NCI-H2107 treated with DMSO at 0.1 percent for 48 hours (cell line): ENCODE measurements around the gene OTULIN.
A peak's percentile ranks its signal among the peaks of the same experiment; 100 is the strongest.

Source experiments
- DNase-seq: peaks from one replicate; lab custom pipeline; 2025; ENCODE audit not compliant: unreplicated experiment; lab: John Stamatoyannopoulos, UW

The OTULIN gene

DNA sequence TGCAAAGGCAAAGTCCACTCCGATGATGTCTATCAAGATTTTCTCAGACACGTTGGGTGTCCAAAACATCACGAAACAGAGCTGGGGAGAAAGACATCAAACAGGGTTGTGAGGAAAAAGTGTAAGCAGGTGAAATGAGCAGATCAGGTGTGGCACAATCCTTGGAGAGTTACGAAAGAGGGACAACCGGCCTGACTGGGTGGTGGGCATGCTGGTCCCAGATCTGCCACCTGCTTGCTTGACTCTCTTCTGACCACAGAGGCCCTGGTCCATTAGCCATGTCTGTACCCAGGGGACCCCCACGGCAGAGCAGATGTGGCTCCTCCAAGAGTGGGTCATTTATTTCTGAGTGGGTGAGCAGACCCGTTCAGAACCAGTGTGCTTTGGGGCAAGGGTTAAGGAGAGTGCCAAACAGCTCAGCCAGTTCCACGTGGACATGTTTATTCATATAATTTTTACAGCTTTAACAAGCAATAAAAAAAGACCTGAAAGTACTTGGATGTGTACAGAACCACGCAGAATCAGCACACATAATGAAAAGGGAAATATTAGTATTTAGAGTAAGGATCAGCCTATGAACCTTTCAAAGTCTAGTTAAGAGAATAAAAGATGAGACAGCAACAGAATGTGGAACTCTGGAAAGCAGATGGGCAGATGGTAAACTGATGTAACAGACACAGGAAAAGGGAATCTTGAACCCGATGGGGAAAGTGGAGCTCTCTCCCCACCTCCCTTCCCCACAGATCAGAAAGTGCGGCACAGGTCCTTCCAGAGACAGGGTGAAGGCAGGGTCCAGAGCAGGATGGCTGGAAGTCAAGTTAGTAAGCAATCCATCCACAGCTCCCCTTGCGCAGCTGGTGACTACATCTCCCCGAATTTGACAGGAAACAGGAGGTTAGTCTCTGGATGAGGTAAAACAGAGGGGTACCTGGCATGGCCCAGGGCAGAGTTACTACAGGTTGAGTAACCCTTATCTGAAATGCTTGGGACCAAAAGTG, 52.5 kb downstream of the OTULIN start:
- no peak for DNase-seq

DNA sequence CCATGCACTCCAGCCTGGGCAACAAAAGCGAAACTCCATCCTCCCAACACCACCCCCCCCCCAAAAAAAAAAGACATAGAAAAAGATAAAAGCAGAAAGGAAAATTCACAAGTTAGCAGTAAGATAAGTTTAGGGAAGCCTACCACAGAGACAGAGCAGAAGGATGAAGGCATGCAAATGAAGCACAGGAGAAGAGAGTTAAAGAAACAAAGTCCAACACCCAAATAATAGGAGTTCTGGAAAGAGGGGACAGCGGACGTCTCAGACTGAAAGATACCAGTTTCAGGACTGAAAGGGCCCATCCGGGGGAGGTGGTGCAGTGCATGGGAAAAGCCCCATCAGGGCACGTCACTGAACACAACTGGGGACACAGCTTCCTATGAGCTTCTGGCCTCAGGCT, 54.3 kb downstream of the OTULIN start:
- DNase-seq: no peak

DNA sequence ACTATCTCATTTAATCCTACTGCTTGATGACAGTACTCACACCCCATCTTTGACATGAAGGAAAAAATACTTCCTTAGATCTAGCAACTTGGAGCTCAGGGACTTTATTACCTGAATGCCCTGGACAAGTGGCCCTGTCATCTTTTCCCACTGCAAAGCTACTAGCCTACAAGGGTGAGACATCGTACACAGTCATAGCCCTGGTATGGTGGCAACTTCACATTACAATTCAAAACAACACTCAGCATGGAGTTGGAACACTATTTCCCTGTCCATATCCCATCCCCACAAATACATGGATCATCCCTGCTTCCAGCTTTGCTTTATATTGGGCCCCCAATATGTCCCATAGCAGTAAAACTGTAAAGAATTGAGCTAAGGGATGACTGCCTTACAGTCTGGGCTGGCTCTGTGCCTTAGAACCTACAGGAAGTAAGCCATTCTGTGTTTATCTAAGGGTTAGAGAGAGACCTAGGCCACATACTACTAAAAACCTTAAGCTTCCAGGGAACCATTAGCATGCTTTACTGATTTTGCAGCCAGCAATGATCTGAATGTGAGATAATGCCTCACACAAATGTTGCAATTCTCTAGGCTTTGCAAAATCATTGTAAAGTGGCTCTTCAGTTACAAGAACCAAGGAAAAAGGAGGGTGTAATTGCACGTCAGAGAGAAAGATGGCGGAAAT, 55.9 kb downstream of the OTULIN start:
- no peak for DNase-seq

DNA sequence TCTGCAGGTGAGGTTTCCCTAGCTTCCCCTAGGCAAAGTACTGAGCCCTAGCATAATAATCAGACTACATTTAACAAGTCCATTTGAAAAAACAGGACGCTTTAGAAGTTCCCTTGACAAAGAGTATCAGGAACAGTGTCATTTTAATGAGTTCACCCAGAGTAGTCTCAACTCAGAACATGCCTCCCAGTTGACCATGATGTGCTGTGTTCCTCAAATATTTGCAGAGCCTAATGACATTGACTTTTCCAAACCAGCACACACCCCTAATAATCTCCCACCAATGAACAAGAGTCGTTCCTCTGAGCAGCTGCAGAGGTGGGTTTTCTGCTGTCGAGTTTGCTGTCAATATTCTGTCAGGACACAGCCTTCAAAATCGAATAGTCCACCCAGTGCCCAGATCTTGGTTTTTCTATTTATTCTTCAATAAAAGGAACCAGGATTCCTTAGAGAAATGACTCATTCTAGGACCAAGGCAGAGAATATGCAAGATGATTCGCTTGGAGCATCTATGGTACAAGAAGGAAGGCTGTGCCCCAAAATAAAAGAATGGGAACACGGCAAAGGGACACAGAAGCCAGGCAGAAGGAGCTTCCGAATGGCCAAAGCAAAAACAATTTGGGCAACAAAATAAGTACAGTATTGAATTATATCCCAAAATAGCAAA, 57.6 kb downstream of the OTULIN start:
- DNase-seq: no peak

DNA sequence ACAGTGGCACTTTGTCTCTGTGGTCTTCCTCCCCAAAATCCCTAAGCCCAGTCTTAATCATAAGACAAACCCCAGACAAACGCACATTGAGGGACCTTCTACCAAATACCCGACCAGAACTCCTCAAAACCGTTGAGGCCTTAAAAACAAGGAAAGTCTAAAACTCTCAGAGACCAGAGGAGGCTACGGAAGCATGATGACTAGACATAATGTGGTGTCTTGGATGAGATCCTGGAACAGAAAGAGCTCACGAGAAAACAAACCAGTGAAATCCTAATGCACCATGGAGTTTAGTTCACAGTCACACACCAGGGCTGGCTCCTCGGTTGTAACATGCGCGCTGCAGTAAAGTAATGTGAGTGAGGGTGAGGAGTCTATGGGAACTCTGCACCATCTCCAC, 58.4 kb downstream of the OTULIN start:
- DNase-seq: no peak

DNA sequence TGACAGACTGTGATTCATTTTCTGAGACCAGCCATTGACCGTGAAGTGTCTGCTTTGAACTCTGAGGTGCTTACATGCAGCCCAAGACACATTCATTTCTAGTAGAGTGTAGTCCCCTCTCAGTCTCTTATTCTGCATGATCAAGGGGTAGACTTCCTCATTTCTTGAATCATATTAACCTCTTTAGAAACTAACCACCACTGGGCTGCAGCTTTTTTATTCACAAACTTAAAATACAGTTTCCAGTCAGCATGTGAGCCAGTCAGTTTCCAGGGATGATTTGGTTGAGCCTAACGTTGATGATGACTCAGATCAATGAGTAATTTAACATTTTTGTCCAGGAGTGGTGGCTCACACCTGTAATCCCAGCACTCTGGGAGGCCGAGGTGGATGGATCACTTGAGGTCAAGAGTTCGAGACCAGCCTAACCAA, 59.2 kb downstream of the OTULIN start:
- no peak for DNase-seq

DNA sequence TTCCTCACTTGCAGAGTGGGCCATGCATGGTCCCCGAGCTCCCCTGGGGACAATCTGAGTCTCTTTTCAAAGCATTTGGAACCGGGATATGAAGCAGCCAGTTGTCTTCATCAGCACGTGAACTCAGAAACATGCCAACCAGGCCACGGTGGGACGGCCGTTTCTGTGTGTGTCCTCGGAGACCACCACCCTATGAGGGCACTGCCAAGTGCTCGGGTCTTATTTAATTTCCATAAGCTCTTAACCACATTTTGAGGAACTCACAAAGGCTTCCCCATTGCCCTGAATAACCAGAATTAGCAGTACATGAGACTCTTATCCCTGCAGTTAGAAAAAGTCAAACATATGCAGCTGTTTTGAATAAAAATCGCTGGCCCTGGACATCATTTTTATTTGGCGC, 60.1 kb downstream of the OTULIN start:
- no peak for DNase-seq

DNA sequence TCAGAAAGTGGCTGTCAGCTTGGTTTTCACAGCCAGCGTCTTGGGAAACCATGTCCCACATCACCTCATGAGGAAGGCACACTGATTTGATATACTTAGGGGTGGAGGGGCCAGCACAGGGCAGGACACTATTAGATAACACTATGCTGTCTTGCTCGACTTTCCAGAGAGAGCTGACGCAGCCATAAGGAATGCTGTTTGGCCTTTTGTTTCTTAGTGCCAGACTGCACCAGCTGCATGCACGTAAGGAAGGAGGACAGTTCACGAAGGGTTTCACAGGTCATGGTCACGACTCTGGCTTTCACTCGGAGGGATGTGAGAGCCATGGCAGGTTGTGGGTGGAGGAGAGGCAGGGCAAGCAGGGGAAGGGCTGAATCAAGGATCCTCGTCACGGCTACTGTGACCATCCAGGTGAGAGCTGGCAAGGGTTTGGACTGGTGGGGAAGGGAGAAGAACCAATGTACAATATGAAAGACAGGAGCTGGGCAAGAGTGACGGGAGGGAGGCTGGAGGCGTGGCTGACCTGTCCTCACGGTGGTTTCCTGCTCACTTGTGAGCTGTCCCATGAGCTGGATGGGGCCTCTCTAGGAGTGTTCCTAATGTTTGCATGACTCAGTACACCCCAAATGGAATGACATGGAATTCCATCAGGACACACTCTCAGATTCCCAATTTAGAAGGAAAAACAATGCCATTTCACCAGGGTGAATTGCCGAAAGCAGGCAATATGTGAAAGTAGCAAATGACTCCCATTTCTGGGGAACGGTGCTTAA, 61.7 kb downstream of the OTULIN start:
- DNase-seq: no peak

DNA sequence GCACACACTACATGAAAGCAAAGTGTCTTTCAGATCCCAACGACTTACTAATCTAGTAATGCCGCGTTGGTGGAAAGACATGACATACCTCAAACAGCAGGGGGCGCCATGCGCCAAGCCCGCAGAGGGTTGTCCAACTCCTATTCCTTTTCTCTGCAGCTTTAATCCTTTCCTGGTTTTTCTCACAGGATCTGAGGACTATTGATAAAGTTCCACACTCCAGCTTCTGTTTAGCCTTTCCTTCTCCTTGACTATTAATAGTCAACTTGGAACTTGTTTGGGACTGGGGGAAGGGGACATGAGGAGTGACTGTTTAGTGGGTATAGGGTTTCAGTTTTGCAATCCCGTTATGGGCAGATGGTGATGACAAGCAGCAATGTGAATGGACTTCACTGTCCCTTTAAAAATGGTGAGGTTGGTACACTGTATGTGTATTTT, 62.9 kb downstream of the OTULIN start:
- peak; percentile 84 for DNase-seq

DNA sequence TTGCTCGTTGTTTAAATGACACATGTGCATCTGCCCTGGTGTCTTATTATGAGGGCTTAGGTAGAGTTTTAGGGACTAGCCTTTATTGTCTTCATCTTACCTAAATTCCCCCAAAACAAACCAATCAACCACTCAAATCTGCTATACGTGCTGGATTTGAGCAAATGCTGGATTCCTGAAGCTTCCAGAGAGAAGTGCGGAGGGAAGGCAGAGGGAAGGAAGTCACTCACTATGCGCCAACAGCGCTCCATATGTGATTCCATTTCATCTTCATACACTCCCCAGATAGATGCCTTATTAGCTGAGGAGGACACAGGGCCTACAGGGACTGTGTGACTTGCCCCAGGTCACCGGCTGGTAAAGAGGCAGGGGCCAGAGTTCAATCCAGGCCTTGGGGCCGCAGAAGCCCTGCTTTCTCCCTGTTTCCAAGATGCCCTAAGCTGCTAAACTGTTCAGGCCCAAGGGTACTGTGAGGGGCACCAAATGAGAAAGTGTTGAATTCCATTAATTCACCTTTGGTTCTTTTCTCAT, 63.5 kb downstream of the OTULIN start:
- DNase-seq: no peak

DNA sequence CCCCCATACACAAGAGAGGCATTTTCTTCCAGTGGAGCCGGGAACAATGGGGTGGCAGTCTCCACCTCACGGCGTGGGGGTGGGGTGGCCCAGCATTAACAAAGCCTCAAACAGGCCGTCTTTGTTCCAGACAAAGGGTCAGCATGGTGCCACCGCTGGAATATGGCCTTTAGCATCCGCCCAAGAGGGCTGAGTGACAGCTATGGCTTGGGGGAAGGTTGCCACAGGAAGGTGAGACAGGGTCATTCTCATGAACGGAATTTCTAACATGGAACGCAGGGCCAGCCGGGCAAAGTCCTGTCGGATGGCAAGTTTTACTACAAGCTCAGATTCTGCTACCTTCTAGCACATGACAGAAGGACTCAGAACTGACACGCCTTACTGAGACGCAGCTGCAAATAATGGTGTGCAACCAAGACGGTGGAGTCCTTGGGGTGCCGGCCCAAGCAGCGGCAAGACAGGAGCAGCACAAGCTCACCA, 64.0 kb downstream of the OTULIN start:
- no peak for DNase-seq

DNA sequence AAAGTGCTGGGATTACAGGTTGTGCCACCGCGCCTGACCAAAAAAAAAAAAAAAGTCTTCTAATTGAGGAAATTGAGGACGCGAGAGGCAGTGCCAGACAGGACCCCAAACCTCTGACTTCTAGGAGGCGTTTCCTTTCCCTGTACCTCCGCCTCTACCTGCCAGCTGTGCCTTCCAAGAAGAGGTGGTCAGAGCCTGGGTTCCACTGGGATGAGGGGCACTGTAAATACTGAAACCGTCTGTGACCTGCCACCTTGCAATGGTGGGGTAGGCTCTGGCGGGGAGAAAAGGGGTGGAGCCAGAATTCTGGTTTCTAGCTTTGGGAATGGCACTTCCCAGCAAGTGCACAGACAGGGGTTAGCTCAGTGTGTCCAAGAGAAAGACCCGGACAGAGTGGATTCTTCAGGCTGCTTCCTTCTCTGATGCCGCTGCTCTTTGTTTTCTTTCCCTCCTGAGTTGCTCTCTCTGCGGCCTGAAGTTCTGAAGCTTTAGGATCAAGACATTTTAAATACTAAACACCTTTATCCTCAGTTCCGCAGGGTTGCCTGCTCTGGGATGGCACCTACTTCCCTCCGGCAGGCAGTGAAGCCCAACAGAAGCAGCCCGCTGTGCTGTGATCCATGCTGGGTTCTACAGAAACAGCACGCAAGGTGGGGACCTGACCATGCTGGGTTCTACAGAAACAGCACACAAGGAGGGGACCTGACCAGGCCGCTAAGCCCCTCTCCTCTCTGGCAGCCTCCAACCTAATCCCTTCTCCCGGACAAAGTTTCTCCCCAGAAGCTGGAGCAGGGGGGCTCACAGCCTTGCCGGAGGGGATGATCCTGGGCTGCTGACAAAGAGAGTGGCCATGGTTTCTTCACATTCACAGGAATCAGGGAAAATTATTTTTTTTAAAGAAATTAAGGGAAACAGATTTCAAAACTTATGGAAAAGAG, 65.2 kb downstream of the OTULIN start:
- no peak for DNase-seq

DNA sequence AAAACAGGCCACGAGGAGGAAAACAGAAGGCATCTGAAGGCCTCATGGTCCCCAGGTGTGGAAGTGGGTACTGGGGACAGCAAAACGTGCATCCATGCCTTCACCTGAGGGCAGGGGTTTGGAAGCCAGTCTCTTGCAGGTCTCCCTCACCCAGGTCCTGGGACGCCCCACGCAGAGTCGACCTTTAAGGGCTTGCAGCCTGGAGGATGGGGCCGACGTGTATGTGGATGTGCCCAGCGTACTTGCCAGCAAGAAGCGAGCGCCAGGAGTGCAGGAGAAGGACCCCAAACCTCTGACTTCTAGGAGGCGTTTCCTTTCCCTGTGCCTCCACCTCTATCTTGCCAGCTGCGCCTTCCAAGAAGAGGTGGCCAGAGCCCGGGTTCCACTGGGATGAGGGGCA, 65.9 kb downstream of the OTULIN start:
- no peak for DNase-seq

DNA sequence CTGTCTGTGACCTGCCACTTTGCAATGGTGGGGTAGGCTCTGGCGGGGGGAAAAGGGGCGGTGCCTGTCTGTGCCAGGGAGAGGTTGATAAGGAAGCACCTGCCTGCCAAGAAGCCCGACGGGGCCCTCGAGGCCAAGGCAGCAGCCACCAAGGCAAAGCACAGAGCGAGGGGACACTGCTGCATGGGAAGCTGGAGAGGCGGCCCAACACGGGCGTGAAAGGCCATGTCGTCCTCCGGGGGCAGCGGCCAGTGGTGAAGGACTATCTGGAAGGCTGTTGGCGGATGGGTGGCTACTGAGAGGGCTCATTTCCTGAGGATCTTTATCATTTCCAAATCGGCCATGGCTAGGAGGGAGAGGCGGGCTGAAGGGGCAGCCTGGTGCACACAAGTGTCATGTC, 66.4 kb downstream of the OTULIN start:
- no peak for DNase-seq

DNA sequence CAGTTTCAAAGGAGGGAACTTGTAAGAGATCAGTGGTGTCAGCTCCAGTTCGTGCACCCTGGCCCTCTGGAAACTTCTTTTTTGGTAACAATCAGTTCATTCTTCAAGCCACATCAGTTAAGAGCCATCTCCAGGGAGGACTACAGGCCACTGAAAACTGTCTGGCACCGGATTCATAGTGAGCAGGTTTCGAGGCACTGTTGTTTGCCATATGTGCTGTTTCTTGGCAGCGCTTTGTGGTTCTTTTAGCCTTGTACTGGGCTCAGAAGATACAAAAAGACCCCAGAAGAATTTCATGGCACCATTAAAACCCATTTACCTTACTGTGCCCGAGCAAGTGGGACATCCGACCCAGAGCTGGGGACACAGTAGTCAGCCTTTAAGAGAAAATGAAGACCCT, 68.5 kb downstream of the OTULIN start:
- DNase-seq: no peak

DNA sequence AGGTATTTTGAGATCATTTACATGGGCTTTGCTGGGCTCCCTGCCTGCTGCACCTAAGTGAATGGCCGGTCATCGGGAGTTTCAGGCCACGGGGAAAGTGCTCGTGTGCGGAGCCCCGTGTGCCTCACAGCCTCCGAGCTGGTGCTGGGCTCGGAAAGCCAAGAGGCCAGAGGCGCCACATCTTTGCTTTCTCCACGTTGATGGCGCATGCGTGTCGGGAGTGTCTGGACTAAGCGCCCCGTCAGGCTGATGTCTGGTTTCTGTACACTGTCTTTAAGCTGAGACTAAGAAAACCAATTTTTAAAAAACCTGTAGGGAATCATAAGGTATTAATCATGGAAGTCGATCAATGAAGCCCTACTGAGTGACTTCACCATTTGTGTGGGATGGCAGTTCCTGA, 69.1 kb downstream of the OTULIN start:
- DNase-seq: no peak

DNA sequence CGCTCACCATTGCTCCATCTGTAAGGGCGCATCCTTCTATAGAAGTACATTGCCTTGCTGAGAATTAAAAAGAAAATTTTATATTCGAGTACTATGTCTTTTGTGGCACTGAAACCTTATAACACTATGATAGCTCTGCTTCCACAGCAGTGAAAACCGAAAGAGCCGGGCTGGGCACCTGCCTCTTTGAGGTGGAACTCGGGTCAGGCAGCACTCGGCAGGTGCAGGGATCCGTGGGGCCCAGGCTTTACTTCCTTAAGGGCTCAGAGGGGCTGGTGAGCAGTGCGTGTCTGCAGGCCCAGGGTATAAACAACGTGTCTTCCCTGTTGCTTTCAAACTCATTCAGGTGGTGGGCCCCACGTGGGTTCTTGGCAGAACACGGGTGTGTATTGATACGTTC, 69.9 kb downstream of the OTULIN start:
- DNase-seq: no peak

DNA sequence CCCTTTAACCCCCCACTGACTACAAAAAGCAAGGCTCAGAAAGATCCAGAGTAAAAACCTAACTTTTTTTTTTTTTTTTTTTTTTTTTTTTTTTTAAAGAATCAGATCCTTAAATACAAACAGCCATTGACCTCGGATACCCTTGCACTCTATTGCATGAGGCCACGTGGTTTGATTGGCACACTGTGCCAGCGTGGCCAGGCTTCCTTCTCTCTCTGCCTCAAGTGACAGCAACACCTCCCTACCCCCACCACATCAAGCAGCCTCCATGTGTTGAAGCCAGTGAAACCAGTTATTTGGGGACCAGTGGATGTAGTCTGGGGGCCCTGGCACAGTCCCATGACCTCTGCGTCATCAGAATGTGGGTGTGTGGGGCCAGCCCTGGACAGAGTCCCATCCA, 71.4 kb downstream of the OTULIN start:
- no peak for DNase-seq

DNA sequence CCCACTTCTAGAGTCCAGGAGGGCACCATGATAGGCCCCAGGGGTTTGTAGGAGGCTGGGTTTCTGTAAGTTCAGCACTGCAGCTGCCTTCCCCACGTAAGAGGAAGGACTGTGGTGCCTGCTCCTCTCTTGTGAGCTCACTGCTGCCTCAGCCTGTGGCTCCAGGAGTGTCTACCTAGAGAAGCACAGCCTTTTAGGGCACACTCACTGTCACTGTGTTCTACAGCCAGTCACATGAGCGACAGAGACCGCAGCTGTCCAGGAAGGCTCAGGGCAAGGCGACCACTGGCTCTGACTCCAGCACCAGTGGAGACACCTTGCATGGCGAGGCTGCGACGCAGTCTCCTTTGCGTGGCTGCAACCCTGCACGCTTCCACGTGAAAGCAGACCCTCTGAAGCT, 72.8 kb downstream of the OTULIN start:
- no peak for DNase-seq
